Neutrophil (primary cell): ENCODE data around the gene PILRA.

Experiments used
- H3K27ac ChIP-seq: fragments of 200-600 bp; sonication (generic); 2 replicates; pipeline ENCODE4 v1.5.1; 2016; ENCODE audit warnings: mild to moderate bottlenecking, moderate library complexity
- H3K27me3 ChIP-seq: fragments of 200-600 bp; sonication (generic); 2 replicates; pipeline ENCODE4 v1.6.0; 2016; ENCODE audit warnings: mild to moderate bottlenecking
- H3K36me3 ChIP-seq: fragments of 200-600 bp; sonication (generic); 2 replicates; pipeline ENCODE4 v1.5.1; 2017
- H3K4me1 ChIP-seq, 2 experiments: fragments of 200-600 bp in 1 of 2; sonication (generic) in 1 of 2; 1 replicate in 1 of 2; 2 replicates in 1 of 2; pipeline versions ENCODE4 v1.5.1 to v1.6.1; 2013 to 2016; ENCODE audit warnings: low read depth in 1 of 2, low read length in 1 of 2, mild to moderate bottlenecking in 1 of 2, moderate library complexity in 1 of 2; ENCODE audit not compliant: control insufficient read depth in 1 of 2, insufficient read depth in 1 of 2
- H3K4me3 ChIP-seq, 2 experiments: fragments of 200-600 bp in 1 of 2; sonication (generic) in 1 of 2; 1 replicate in 1 of 2; 2 replicates in 1 of 2; pipeline ENCODE4 v1.5.1; 2013 to 2016; ENCODE audit warnings: low read depth in 1 of 2, low read length in 1 of 2, mild to moderate bottlenecking in 1 of 2, moderate library complexity in 1 of 2
- H3K9me3 ChIP-seq: fragments of 200-600 bp; sonication (generic); 2 replicates; pipeline ENCODE4 v1.5.1; 2016
- CTCF ChIP-seq: fragments of 200-600 bp; sonication (generic); IDR thresholded peaks from 2 replicates; pipeline ENCODE4 v1.5.1; 2016; ENCODE audit warnings: antibody characterized with exemption

Gene PILRA

GRCh38 chr7:100369105-100369504 lies 4.2 kb upstream of the PILRA start:
- H3K4me3 ChIP-seq = peak overlapping the region; percentile 44 to 56
- peak overlapping the region; percentile 100 for H3K27ac ChIP-seq
- peak; percentile 42 for TF ChIP-seq CTCF
- H3K9me3 ChIP-seq = no peaks in the 10 kb centered on the region
- H3K4me1 ChIP-seq = peaks cover 93 to 96% of the 10 kb centered on the region in 2 experiments
- peaks cover 1% of the 10 kb centered on the region for H3K36me3 ChIP-seq
- no peaks in the 10 kb centered on the region for H3K27me3 ChIP-seq

GRCh38 chr7:100370303-100370702 lies 3.0 kb upstream of the PILRA start:
- no peaks in the 10 kb centered on the region for H3K27me3 ChIP-seq
- H3K9me3 ChIP-seq = no peaks in the 10 kb centered on the region
- H3K4me3 ChIP-seq = peak overlapping the region in 1 of 2 experiments; percentile 46
- H3K27ac ChIP-seq = peak overlapping the region; percentile 100
- peaks cover 90 to 100% of the 10 kb centered on the region in 2 experiments for H3K4me1 ChIP-seq
- peaks cover 12% of the 10 kb centered on the region for H3K36me3 ChIP-seq
- TF ChIP-seq CTCF = no peak

- H3K27me3 ChIP-seq = no peaks in the 10 kb centered on the region
- H3K27ac ChIP-seq = peak overlapping the region; percentile 100
- H3K36me3 ChIP-seq = peaks cover 16% of the 10 kb centered on the region
- peaks cover 90 to 100% of the 10 kb centered on the region in 2 experiments for H3K4me1 ChIP-seq
- no peaks in the 10 kb centered on the region for H3K9me3 ChIP-seq
- H3K4me3 ChIP-seq = no peak overlapping the region
- TF ChIP-seq CTCF = no peak
Observed at GRCh38 chr7:100370746-100371145, 2.5 kb upstream of the PILRA start.

GRCh38 chr7:100371561-100372171 lies 1.6 kb upstream of the PILRA start:
- Histone ChIP-seq H3K27ac (peak overlapping the region; percentile 100), H3K4me1 (peaks cover 90 to 100% of the 10 kb centered on the region in 2 experiments), H3K36me3 (peaks cover 25% of the 10 kb centered on the region), H3K27me3 (no peaks in the 10 kb centered on the region), H3K4me3 (peak overlapping the region; percentile 82 to 91), H3K9me3 (no peaks in the 10 kb centered on the region)
- no peak for TF ChIP-seq CTCF

- Histone ChIP-seq H3K27ac (peak overlapping the region; percentile 100), H3K9me3 (no peaks in the 10 kb centered on the region), H3K27me3 (no peaks in the 10 kb centered on the region), H3K4me1 (peaks cover 89 to 100% of the 10 kb centered on the region in 2 experiments), H3K36me3 (peaks cover 31% of the 10 kb centered on the region), H3K4me3 (peak overlapping the region; percentile 82 to 91)
- peak; percentile 38 for TF ChIP-seq CTCF
Observed at GRCh38 chr7:100372256-100372655, 1.0 kb upstream of the PILRA start.
